CD4-positive, alpha-beta T cell treated with Interleukin-6 at 100 ng/mL for 8 hours (primary cell): ENCODE data around the gene SEMA3D.

Experiments used
- DNase-seq: peaks from one replicate; pipeline ENCODE4 v3.0.0-alpha.2; 2020; ENCODE audit warnings: mixed read lengths, low spot score

Gene SEMA3D

GRCh38 chr7:85078181-85078580, 108.7 kb downstream of the SEMA3D start:
- DNase-seq = no peak

GRCh38 chr7:85075864-85076263, 111.0 kb downstream of the SEMA3D start:
- no peak for DNase-seq

- no peak for DNase-seq
Measured at GRCh38 chr7:85074992-85075391, 111.9 kb downstream of the SEMA3D start.

- DNase-seq = no peak
Measured at GRCh38 chr7:85074016-85074415, 112.8 kb downstream of the SEMA3D start.

GRCh38 chr7:85070967-85071628, 115.8 kb downstream of the SEMA3D start:
- no peak for DNase-seq

GRCh38 chr7:85068799-85069198, 118.1 kb downstream of the SEMA3D start:
- DNase-seq = no peak

- DNase-seq = no peak
Measured at GRCh38 chr7:85067371-85067770, 119.5 kb downstream of the SEMA3D start.

- DNase-seq = no peak
Measured at GRCh38 chr7:85065888-85066485, 120.9 kb downstream of the SEMA3D start.

- no peak for DNase-seq
Measured at GRCh38 chr7:85065306-85065705, 121.5 kb downstream of the SEMA3D start.

- no peak for DNase-seq
Measured at GRCh38 chr7:85062651-85063050, 124.2 kb downstream of the SEMA3D start.

GRCh38 chr7:85061456-85061855, 125.4 kb downstream of the SEMA3D start:
- DNase-seq = no peak

- no peak for DNase-seq
Measured at GRCh38 chr7:85060696-85061095, 126.2 kb downstream of the SEMA3D start.

- no peak for DNase-seq
Measured at GRCh38 chr7:85055906-85056305, 130.9 kb downstream of the SEMA3D start.

GRCh38 chr7:85055196-85055595, 131.7 kb downstream of the SEMA3D start:
- no peak for DNase-seq

GRCh38 chr7:85054306-85054705, 132.6 kb downstream of the SEMA3D start:
- DNase-seq = no peak

- DNase-seq = no peak
Measured at GRCh38 chr7:85052894-85053293, 134.0 kb downstream of the SEMA3D start.

GRCh38 chr7:85052056-85052737, 134.7 kb downstream of the SEMA3D start:
- DNase-seq = no peak

- no peak for DNase-seq
Measured at GRCh38 chr7:85046534-85046933, 140.3 kb downstream of the SEMA3D start.

GRCh38 chr7:85041605-85042216, 145.1 kb downstream of the SEMA3D start:
- no peak for DNase-seq

GRCh38 chr7:85039196-85039923, 147.5 kb downstream of the SEMA3D start:
- DNase-seq = no peak

- DNase-seq = no peak
Measured at GRCh38 chr7:85038466-85038865, 148.4 kb downstream of the SEMA3D start.

- DNase-seq = no peak
Measured at GRCh38 chr7:85033263-85033662, 153.6 kb downstream of the SEMA3D start.
